Endothelial cell of umbilical vein (primary cell): ENCODE results near the gene PRKAR2B. TPM values are rescaled to one million over a fixed set of nuclear protein-coding genes. Genes with fewer than 3 reads are reported as not detected.

Experiments
- BruUV-seq: library from RNA; stranded (reverse); fragments of 400-500 nt; replicated peaks from 2 replicates; lab custom pipeline; 2021; lab: Mats Ljungman, UMichigan
- CTCF ChIA-PET: fragments of 300-600, 350-600 bp; sonication (Branson Sonifier 250); formaldehyde crosslinking; loops from one replicate; lab custom pipeline; 2021; ENCODE audit warnings: antibody characterized with exemption, inconsistent platforms; lab: Charles Lee
- POLR2A ChIA-PET: fragments of 300-600, 350-600 bp; sonication (Branson Sonifier 250); formaldehyde crosslinking; loops from one replicate; lab custom pipeline; 2021; ENCODE audit warnings: antibody characterized with exemption, inconsistent platforms; lab: Charles Lee
- DNase-seq: peaks from one replicate; pipeline ENCODE4 v3.0.0-alpha.2; 2011; ENCODE audit warnings: low read depth, low spot score
- FAIRE-seq: peaks from 2 replicates; lab custom pipeline; 2011; peaks lifted over from hg19 to GRCh38; lab: Jason Lieb, UNC
- H2AFZ ChIP-seq: 2 replicates; pipeline ENCODE4 v1.6.0; 2012; ENCODE audit warnings: low read depth, low read length, control low read depth, inconsistent platforms
- H3K27ac ChIP-seq: 2 replicates; pipeline ENCODE4 v1.5.1; 2011; ENCODE audit warnings: low read depth, mild to moderate bottlenecking, control low read depth, low read length, moderate library complexity; ENCODE audit not compliant: insufficient read depth
- H3K27me3 ChIP-seq, 2 experiments: 2 replicates each; pipeline versions ENCODE4 v1.6.0 to v1.6.1; 2011; ENCODE audit warnings: low read length in 2 of 2, mixed read lengths in 1 of 2; ENCODE audit not compliant: control insufficient read depth in 2 of 2, insufficient read depth in 2 of 2
- H3K36me3 ChIP-seq, 2 experiments: 2 replicates in 1 of 2; 3 replicates in 1 of 2; pipeline ENCODE4 v1.5.1; 2011; ENCODE audit warnings: low read length in 2 of 2, mild to moderate bottlenecking in 1 of 2, moderate library complexity in 1 of 2; ENCODE audit not compliant: control insufficient read depth in 2 of 2, insufficient read depth in 2 of 2; ENCODE audit errors: extremely low read depth in 1 of 2
- H3K4me1 ChIP-seq: 3 replicates; pipeline ENCODE4 v1.5.1; 2011; ENCODE audit warnings: mild to moderate bottlenecking, low read length; ENCODE audit not compliant: control insufficient read depth, insufficient read depth; ENCODE audit errors: extremely low read depth
- H3K4me2 ChIP-seq: 2 replicates; pipeline ENCODE4 v1.6.1; 2011; ENCODE audit warnings: low read length, control low read depth, mixed read lengths; ENCODE audit not compliant: insufficient read depth
- H3K4me3 ChIP-seq, 3 experiments: fragments of 200-600 bp in 1 of 3; sonication (generic), shearing (Covaris generic) in 1 of 3; replicated peaks in 1 of 3; 2 replicates each; pipeline ENCODE4 v1.5.1; 2011 to 2016; ENCODE audit warnings: control low read depth in 3 of 3, low read length in 3 of 3, mild to moderate bottlenecking in 2 of 3, inconsistent platforms in 1 of 3, low read depth in 1 of 3, moderate library complexity in 1 of 3; ENCODE audit not compliant: insufficient read depth in 1 of 3
- H3K79me2 ChIP-seq: 2 replicates; pipeline ENCODE4 v1.6.0; 2012; ENCODE audit warnings: low read length, inconsistent platforms; ENCODE audit not compliant: control insufficient read depth, insufficient read depth
- H3K9ac ChIP-seq: replicated peaks from 2 replicates; pipeline ENCODE3; 2011; ENCODE audit warnings: low read length, control low read depth; ENCODE audit not compliant: insufficient read depth; ENCODE audit errors: extremely low read depth
- H3K9me1 ChIP-seq: replicated peaks from 3 replicates; pipeline ENCODE4 v1.6.0; 2011; ENCODE audit warnings: mild to moderate bottlenecking, low read length; ENCODE audit not compliant: control insufficient read depth, insufficient read depth; ENCODE audit errors: extremely low read depth
- H3K9me3 ChIP-seq: replicated peaks from 2 replicates; pipeline ENCODE4 v1.5.1; 2012; ENCODE audit warnings: low read length, inconsistent platforms; ENCODE audit not compliant: control insufficient read depth, insufficient read depth
- H4K20me1 ChIP-seq: replicated peaks from 2 replicates; pipeline ENCODE3; 2011; ENCODE audit warnings: mild to moderate bottlenecking, low read length; ENCODE audit not compliant: control insufficient read depth, insufficient read depth; ENCODE audit errors: extremely low read depth
- EZH2 ChIP-seq: IDR thresholded peaks from 2 replicates; pipeline ENCODE4 v1.6.1; 2012; ENCODE audit warnings: borderline replicate concordance, low read depth, mild to moderate bottlenecking, moderate library complexity, low read length, inconsistent platforms; ENCODE audit not compliant: severe bottlenecking
- FOS ChIP-seq: IDR thresholded peaks from 2 replicates; pipeline ENCODE4 v1.6.1; 2011; ENCODE audit warnings: mild to moderate bottlenecking, low read length, moderate library complexity, borderline replicate concordance; ENCODE audit not compliant: insufficient read depth
- GATA2 ChIP-seq: IDR thresholded peaks from 2 replicates; pipeline ENCODE4 v1.7.0; 2011; ENCODE audit warnings: low read depth, mild to moderate bottlenecking, moderate library complexity, mixed read lengths, low read length; ENCODE audit not compliant: insufficient read length, insufficient read depth
- JUN ChIP-seq: IDR thresholded peaks from 2 replicates; pipeline ENCODE4 v1.6.1; 2011; ENCODE audit warnings: borderline replicate concordance, low read depth; ENCODE audit not compliant: insufficient read length, insufficient read depth
- MYC ChIP-seq: IDR thresholded peaks from one replicate; pipeline ENCODE4 v1.6.1; 2011; ENCODE audit warnings: mild to moderate bottlenecking, low read depth, low read length
- POLR2A ChIP-seq: IDR thresholded peaks from 2 replicates; pipeline ENCODE4 v1.6.1; 2012; ENCODE audit warnings: low read depth, mild to moderate bottlenecking, control low read depth, low read length
- POLR2AphosphoS5 ChIP-seq: IDR thresholded peaks from 2 replicates; pipeline ENCODE4 v1.6.1; 2012; ENCODE audit warnings: low read depth, mild to moderate bottlenecking, control low read depth, low read length, moderate library complexity; ENCODE audit not compliant: insufficient read depth
- dilution Hi-C: fragments of 300-500 bp; cut with MboI; formaldehyde crosslinking; loops from one replicate; pipeline ENCODE4 v1.15.0; 2019; ENCODE audit warnings: low sequenced_read_pairs; ENCODE audit not compliant: extremely low pct_ligation_motif_present
- intact Hi-C: fragments of 100-400 bp; cut with micrococcal nuclease; formaldehyde crosslinking; loops from one replicate; pipeline ENCODE4 v1.10.0; 2022
- polyA plus RNA-seq, 4 experiments: library from polyadenylated mRNA; depleted of rRNA in 3 of 4; stranded (reverse) in 3 of 4; unstranded in 1 of 4; fragments of >200 nt; gene quantifications; 2 replicates each; pipeline versions ENCODE4 v1.2.1 to v1.2.3, GENCODE V29; 2011 to 2012; ENCODE audit warnings: missing spikeins in 1 of 4
- total RNA-seq: library from RNA; stranded (reverse); gene quantifications from 2 replicates; pipeline ENCODE4 v1.2.3, GENCODE V29; 2021
- TF ChIP-seq, protein P1 (sequence below), 2 donors: IDR thresholded peaks; 1 replicate in 1 of 2; 2 replicates in 1 of 2; pipeline ENCODE4 v1.5.1; 2011; ENCODE audit warnings: low read length in 2 of 2, mild to moderate bottlenecking in 2 of 2, moderate library complexity in 2 of 2, control low read depth in 1 of 2, inconsistent platforms in 1 of 2, low read depth in 1 of 2; ENCODE audit not compliant: insufficient read depth in 1 of 2; ENCODE audit errors: extremely low read depth in 1 of 2
- TF ChIP-seq, protein P2 (sequence below): IDR thresholded peaks from 2 replicates; pipeline ENCODE4 v1.6.1; 2011; ENCODE audit not compliant: insufficient read depth, insufficient read length

The PRKAR2B gene
- total and polyA plus RNA-seq, 2 donors (not counting 3 experiments of a cell fraction or from before 2014, with no cell fraction given): 10.7 to 39.8 TPM

DNA sequence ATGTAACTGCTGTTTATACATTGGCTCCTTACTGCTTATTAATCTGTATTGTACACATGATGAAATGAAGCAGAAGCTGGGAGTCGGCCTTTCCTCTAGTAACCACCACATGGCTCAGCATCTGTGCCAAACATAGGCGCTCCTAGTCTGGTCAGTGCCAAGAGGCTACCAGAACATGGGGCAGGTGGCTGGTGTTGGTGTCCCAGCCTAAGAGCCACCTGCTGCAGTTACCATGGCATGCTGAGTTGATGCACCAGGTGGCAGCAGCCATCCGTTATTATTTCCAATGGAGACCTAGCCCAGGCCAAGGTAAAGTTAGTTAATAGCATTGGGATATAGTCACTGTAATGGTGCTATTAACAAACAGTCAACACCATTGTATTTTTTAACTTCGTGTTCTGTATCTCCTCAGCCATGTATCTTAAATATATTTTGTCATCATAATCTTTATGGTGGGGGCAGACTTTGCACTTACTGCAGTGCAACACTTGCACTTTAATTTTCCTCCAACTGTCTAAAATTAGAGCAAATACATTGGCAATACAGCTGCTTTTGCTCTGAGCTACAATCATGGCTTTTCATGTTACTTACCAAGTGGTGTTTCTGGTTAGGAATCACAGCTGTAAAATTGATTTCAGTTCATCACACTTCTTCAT is 157.4 kb downstream of the PRKAR2B start:
- Histone ChIP-seq H3K27ac (no peak overlapping the region), H3K4me3 (no peak overlapping the region), H3K9me1 (no peaks in the 10 kb centered on the region), H3K9me3 (no peaks in the 10 kb centered on the region), H3K36me3 (peaks cover 11 to 14% of the 10 kb centered on the region in 2 experiments), H2AFZ (no peak overlapping the region), H3K4me2 (no peak overlapping the region), H3K9ac (no peak overlapping the region), H3K79me2 (no peaks in the 10 kb centered on the region), H4K20me1 (peaks cover 2% of the 10 kb centered on the region), H3K27me3 (no peaks in the 10 kb centered on the region), H3K4me1 (no peaks in the 10 kb centered on the region)
- peak; percentile 42 for DNase-seq
- peak; percentile 54 for FAIRE-seq
- BruUV-seq: TSS peak; percentile 22
- TF ChIP-seq MYC: no peak
- TF ChIP-seq, protein P1, sequence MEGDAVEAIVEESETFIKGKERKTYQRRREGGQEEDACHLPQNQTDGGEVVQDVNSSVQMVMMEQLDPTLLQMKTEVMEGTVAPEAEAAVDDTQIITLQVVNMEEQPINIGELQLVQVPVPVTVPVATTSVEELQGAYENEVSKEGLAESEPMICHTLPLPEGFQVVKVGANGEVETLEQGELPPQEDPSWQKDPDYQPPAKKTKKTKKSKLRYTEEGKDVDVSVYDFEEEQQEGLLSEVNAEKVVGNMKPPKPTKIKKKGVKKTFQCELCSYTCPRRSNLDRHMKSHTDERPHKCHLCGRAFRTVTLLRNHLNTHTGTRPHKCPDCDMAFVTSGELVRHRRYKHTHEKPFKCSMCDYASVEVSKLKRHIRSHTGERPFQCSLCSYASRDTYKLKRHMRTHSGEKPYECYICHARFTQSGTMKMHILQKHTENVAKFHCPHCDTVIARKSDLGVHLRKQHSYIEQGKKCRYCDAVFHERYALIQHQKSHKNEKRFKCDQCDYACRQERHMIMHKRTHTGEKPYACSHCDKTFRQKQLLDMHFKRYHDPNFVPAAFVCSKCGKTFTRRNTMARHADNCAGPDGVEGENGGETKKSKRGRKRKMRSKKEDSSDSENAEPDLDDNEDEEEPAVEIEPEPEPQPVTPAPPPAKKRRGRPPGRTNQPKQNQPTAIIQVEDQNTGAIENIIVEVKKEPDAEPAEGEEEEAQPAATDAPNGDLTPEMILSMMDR (IDR thresholded peaks at IDR 0.05; ENCODE audit: extremely low read depth in 1 of 2, insufficient read depth in 1 of 2, low read depth in 1 of 2, low read length in 2 of 2): peak; percentile 42 to 45
- ChIA-PET CTCF (interaction anchor here (1.0 to 5.3 kb wide), 5 partner anchors 254 to 678 kb away, joined by 3 to 19 read pairs (median 4); no protein-coding TSS in a partner anchor), POLR2A (no interaction called here)
- dilution Hi-C loops: no loop called here
- intact Hi-C loops: loop anchor here (1.0 to 5.0 kb wide), 3 partner anchors 299 to 677 kb away; no protein-coding TSS in a partner anchor

DNA sequence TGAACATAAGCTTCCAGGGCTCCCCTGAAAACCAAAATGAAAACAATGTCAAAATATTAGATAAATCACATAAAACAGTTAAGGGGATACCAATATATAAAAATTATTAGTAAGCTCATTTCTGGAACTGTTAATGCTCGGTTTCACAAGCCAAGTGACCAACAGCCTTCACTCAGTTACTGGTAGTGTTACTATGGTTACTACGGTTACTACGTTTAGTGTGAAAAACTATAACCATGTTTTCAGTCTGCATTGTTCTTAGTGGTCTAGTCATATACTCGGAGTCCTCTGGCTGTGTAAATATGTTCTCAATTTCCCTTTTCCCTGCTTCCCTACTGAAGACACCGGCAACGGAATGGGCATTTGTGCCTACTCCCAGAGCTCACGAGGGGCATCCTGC is 159.1 kb downstream of the PRKAR2B start:
- FAIRE-seq: no peak
- CTCF ChIA-PET: interaction anchor here (1.0 to 5.3 kb wide), 5 partner anchors 9 to 676 kb away, joined by 3 to 19 read pairs (median 4); no protein-coding TSS in a partner anchor
- dilution Hi-C loops: no loop called here

More for the DNA sequence above, 159.1 kb downstream of the PRKAR2B start:
- DNase-seq: no peak
- H3K36me3 ChIP-seq: peaks cover 9% of the 10 kb centered on the region in 2 experiments
- no peaks in the 10 kb centered on the region for H3K9me3 ChIP-seq
- H3K27ac ChIP-seq: no peak overlapping the region
- no peaks in the 10 kb centered on the region for H3K9me1 ChIP-seq
- no peaks in the 10 kb centered on the region for H3K79me2 ChIP-seq
- POLR2A ChIA-PET: interaction anchor here (0.5 kb wide), 1 partner anchor 25 kb away, joined by 3 read pairs; no protein-coding TSS in a partner anchor
- no peak for TF ChIP-seq GATA2
- TF ChIP-seq MYC: no peak
- TF ChIP-seq FOS: no peak
- no peak for TF ChIP-seq POLR2A
- no peak for TF ChIP-seq JUN
- TF ChIP-seq POLR2AphosphoS5: no peak
- TF ChIP-seq EZH2: no peak
- TF ChIP-seq, protein P2, sequence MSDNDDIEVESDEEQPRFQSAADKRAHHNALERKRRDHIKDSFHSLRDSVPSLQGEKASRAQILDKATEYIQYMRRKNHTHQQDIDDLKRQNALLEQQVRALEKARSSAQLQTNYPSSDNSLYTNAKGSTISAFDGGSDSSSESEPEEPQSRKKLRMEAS: no peak
- TF ChIP-seq, protein P1 (IDR thresholded peaks at IDR 0.05; ENCODE audit: extremely low read depth in 1 of 2, insufficient read depth in 1 of 2, low read depth in 1 of 2, low read length in 2 of 2): no peak
- H2AFZ ChIP-seq: no peak overlapping the region
- BruUV-seq: no TSS peak
- no peak overlapping the region for H3K9ac ChIP-seq
- intact Hi-C loops: loop anchor here (2.0 to 5.0 kb wide), 2 partner anchors 524 to 675 kb away; no protein-coding TSS in a partner anchor
- no peaks in the 10 kb centered on the region for H3K27me3 ChIP-seq
- H3K4me1 ChIP-seq: no peaks in the 10 kb centered on the region
- H3K4me2 ChIP-seq: no peak overlapping the region
- H3K4me3 ChIP-seq: no peak overlapping the region
- peaks cover 2% of the 10 kb centered on the region for H4K20me1 ChIP-seq
